HepG2 (cell line): ENCODE measurements around the gene ORMDL2. TPM values are rescaled to one million over a fixed set of nuclear protein-coding genes. Genes with fewer than 3 reads are reported as not detected.

Experiments used
- ATAC-seq: fragments of 200-7000 bp; cut with Tn5 transposase; 3 replicates; pipeline ENCODE4 v1.9.1; 2020; ENCODE audit warnings: mild to moderate bottlenecking, moderate library complexity
- BruUV-seq: library from RNA; stranded (reverse); fragments of 400-500 nt; replicated peaks from 2 replicates; lab custom pipeline; 2021; lab: Mats Ljungman, UMichigan
- CTCF ChIA-PET: fragments of 300-600 bp; formaldehyde crosslinking; extraction: SDS; loops from one replicate; lab custom pipeline; 2021; ENCODE audit warnings: low total read pairs, inconsistent platforms, low intra/inter-chr PET ratio; lab: Yijun Ruan, JAX
- POLR2A ChIA-PET: fragments of 350-600 bp; sonication (Branson Sonifier 250); formaldehyde crosslinking; loops from one replicate; lab custom pipeline; 2020; ENCODE audit warnings: antibody characterized with exemption, inconsistent platforms; lab: Yijun Ruan, JAX
- DNase-seq: peaks from one replicate; pipeline ENCODE4 v3.0.0-alpha.2; 2015; ENCODE audit warnings: low spot score
- FAIRE-seq: peaks from 3 replicates; lab custom pipeline; 2011; peaks lifted over from hg19 to GRCh38; lab: Jason Lieb, UNC
- H2AFZ ChIP-seq: one replicate; pipeline ENCODE4 v1.6.1; 2011; ENCODE audit warnings: low read length, inconsistent platforms
- H3K27ac ChIP-seq: fragments of 300-600 bp; 3 replicates; pipeline ENCODE4 v1.8.0; 2011; ENCODE audit warnings: mixed run types, mild to moderate bottlenecking, mixed read lengths, low read length, inconsistent platforms; ENCODE audit not compliant: insufficient read depth; ENCODE audit errors: extremely low read length
- H3K27me3 ChIP-seq, 2 experiments: fragments of 200-600 bp in 1 of 2; 2 replicates in 1 of 2; 3 replicates in 1 of 2; pipeline versions ENCODE4 v1.6.0 to v1.8.0; 2011; ENCODE audit warnings: low read length in 2 of 2, mild to moderate bottlenecking in 2 of 2, moderate library complexity in 2 of 2, inconsistent platforms in 1 of 2; ENCODE audit not compliant: insufficient read depth in 2 of 2, control insufficient read depth in 1 of 2
- H3K36me3 ChIP-seq, 2 experiments: fragments of 200-600 bp in 1 of 2; replicated peaks in 1 of 2; 2 replicates in 1 of 2; 3 replicates in 1 of 2; pipeline versions ENCODE4 v1.5.1 to v1.8.0; 2011; ENCODE audit warnings: low read length in 2 of 2, inconsistent platforms in 1 of 2; ENCODE audit not compliant: insufficient read depth in 2 of 2, control insufficient read depth in 1 of 2
- H3K4me1 ChIP-seq: 2 replicates; pipeline ENCODE4 v1.5.1; 2012; ENCODE audit warnings: low read length, inconsistent platforms; ENCODE audit not compliant: insufficient read depth
- H3K4me2 ChIP-seq: 2 replicates; pipeline ENCODE4 v1.6.0; 2011; ENCODE audit warnings: low read depth, low read length, inconsistent platforms
- H3K4me3 ChIP-seq, 3 experiments: fragments of 200-600 bp in 1 of 3; sonication (generic), shearing (Covaris generic) in 1 of 3; replicated peaks in 1 of 3; 2 replicates each; pipeline ENCODE4 v1.5.1; 2011 to 2016; ENCODE audit warnings: low read length in 3 of 3, inconsistent platforms in 2 of 3, low read depth in 2 of 3, mild to moderate bottlenecking in 2 of 3, control low read depth in 1 of 3, mixed read lengths in 1 of 3; ENCODE audit not compliant: insufficient read depth in 1 of 3
- H3K79me2 ChIP-seq: one replicate; pipeline ENCODE4 v1.6.1; 2011; ENCODE audit warnings: low read length, inconsistent platforms; ENCODE audit not compliant: insufficient read depth
- H3K9ac ChIP-seq: 2 replicates; pipeline ENCODE4 v1.6.0; 2011; ENCODE audit warnings: mild to moderate bottlenecking, low read depth, low read length, inconsistent platforms; ENCODE audit not compliant: insufficient read depth
- H3K9me3 ChIP-seq: 2 replicates; pipeline ENCODE4 v1.5.1; 2012; ENCODE audit warnings: mild to moderate bottlenecking, low read length
- H4K20me1 ChIP-seq: 2 replicates; pipeline ENCODE4 v1.6.0; 2011; ENCODE audit warnings: inconsistent platforms, mild to moderate bottlenecking, low read length, moderate library complexity; ENCODE audit not compliant: insufficient read depth
- ETV6 ChIP-seq: sonication (generic); formaldehyde crosslinking; conservative IDR thresholded peaks from 2 replicates; pipeline ENCODE4 v1.4.0; 2020; ENCODE audit warnings: missing genetic modification reagents
- IKZF4 ChIP-seq: sonication (generic); formaldehyde crosslinking; IDR thresholded peaks from 2 replicates; pipeline ENCODE4 v1.5.1; 2020; ENCODE audit warnings: borderline replicate concordance, mild to moderate bottlenecking, low read depth, missing genetic modification reagents; ENCODE audit errors: not compliant biosample characterization
- MAFF ChIP-seq: IDR thresholded peaks from 2 replicates; pipeline ENCODE4 v1.6.1; 2011; ENCODE audit warnings: low read depth, low read length, improper control_type of control experiment
- MED1 ChIP-seq: sonication (generic); formaldehyde crosslinking; IDR thresholded peaks from 2 replicates; pipeline ENCODE4 v1.4.0; 2020; ENCODE audit warnings: missing genetic modification reagents
- NFE2L1 ChIP-seq: sonication (generic); formaldehyde crosslinking; IDR thresholded peaks from 2 replicates; pipeline ENCODE4 v1.4.0; 2020; ENCODE audit warnings: missing genetic modification reagents, mild to moderate bottlenecking, borderline replicate concordance
- SMARCC2 ChIP-seq: fragments of 450-650 bp; IDR thresholded peaks from 2 replicates; pipeline ENCODE4 v1.6.1; 2017; ENCODE audit warnings: antibody characterized with exemption, mild to moderate bottlenecking
- SPEN ChIP-seq: sonication (generic); formaldehyde crosslinking; IDR thresholded peaks from 2 replicates; pipeline ENCODE4 v1.5.1; 2020; ENCODE audit warnings: low read depth, mild to moderate bottlenecking, missing genetic modification reagents
- SSRP1 ChIP-seq: IDR thresholded peaks from 2 replicates; pipeline ENCODE4 v1.6.1; 2016; ENCODE audit warnings: control low read depth
- TP53 ChIP-seq: sonication (generic); formaldehyde crosslinking; conservative IDR thresholded peaks from 2 replicates; pipeline ENCODE4 v1.4.0; 2020; ENCODE audit warnings: missing genetic modification reagents
- TRAFD1 ChIP-seq: sonication (generic); formaldehyde crosslinking; IDR thresholded peaks from 2 replicates; pipeline ENCODE4 v1.5.1; 2020; ENCODE audit warnings: missing genetic modification reagents, mild to moderate bottlenecking, borderline replicate concordance
- TSC22D2 ChIP-seq: sonication (generic); formaldehyde crosslinking; IDR thresholded peaks from 2 replicates; pipeline ENCODE4 v1.5.1; 2020; ENCODE audit warnings: missing genetic modification reagents, mild to moderate bottlenecking, borderline replicate concordance
- ZNF510 ChIP-seq: sonication (generic); formaldehyde crosslinking; IDR thresholded peaks from 2 replicates; pipeline ENCODE4 v1.4.0; 2020; ENCODE audit warnings: low read depth, mild to moderate bottlenecking, missing genetic modification reagents
- ZNF780A ChIP-seq: sonication (generic); formaldehyde crosslinking; IDR thresholded peaks from 2 replicates; pipeline ENCODE4 v1.8.0; 2022; ENCODE audit warnings: mild to moderate bottlenecking, missing genetic modification reagents, moderate library complexity
- ZNF839 ChIP-seq: sonication (generic); formaldehyde crosslinking; IDR thresholded peaks from 2 replicates; pipeline ENCODE4 v1.4.0; 2020; ENCODE audit warnings: missing genetic modification reagents, mild to moderate bottlenecking, borderline replicate concordance
- WGBS: methylation state at CpG from one replicate; pipeline ENCODE4 v1.1.6; 2017; ENCODE audit warnings: low lambda C conversion rate; 5-methylcytosine and 5-hydroxymethylcytosine counted together
- in situ Hi-C: cut with HindIII; loops from 2 replicates; pipeline ENCODE4 v1.10.0; 2017; ENCODE audit warnings: low pct_unique_long_range_greater_than_20kb; ENCODE audit not compliant: extremely low pct_ligation_motif_present
- intact Hi-C: fragments of 100-400 bp; cut with micrococcal nuclease; formaldehyde crosslinking; loops from one replicate; pipeline ENCODE4 v1.10.0; 2022; ENCODE audit not compliant: unreplicated experiment
- polyA plus RNA-seq, 8 experiments: library from polyadenylated mRNA; depleted of rRNA in 3 of 8; stranded (reverse) in 7 of 8; unstranded in 1 of 8; fragments of >200 nt; fragmentation: Illumina TruSeq in 4 of 8; extraction: Trizol in 4 of 8; gene quantifications; 2 replicates each; pipeline versions ENCODE4 v1.2.1 to v1.2.3, GENCODE V29; 2011 to 2016; ENCODE audit warnings: low read depth in 4 of 8, missing spikeins in 1 of 8, mixed read lengths in 1 of 8; ENCODE audit not compliant: insufficient read depth in 1 of 8
- total RNA-seq, 5 experiments: library from RNA; depleted of rRNA; stranded (reverse); fragments of >200 nt; fragmentation: Illumina TruSeq; extraction: Trizol; gene quantifications; 2 replicates each; pipeline ENCODE4 v1.2.3, GENCODE V29; 2016; ENCODE audit warnings: low read depth in 1 of 5

The ORMDL2 gene
- total and polyA plus RNA-seq, 2 of the 13 experiments (the other 11 are each of a cell fraction or from before 2014, with no cell fraction given): 24.0 to 28.6 TPM

- Histone ChIP-seq H3K79me2 (no peaks in the 10 kb centered on the region), H3K4me1 (peaks cover 15% of the 10 kb centered on the region), H3K4me3 (no peak overlapping the region), H3K4me2 (no peak overlapping the region), H3K27ac (no peak overlapping the region), H3K27me3 (peaks cover 1 to 15% of the 10 kb centered on the region in 2 experiments; a peak in 3 of 5 replicates), H3K9me3 (no peaks in the 10 kb centered on the region), H4K20me1 (no peaks in the 10 kb centered on the region), H2AFZ (no peak overlapping the region), H3K9ac (no peak overlapping the region), H3K36me3 (no peaks in the 10 kb centered on the region)
- DNase-seq (no peak), ATAC-seq (no peak), FAIRE-seq (no peak)
- ChIA-PET CTCF (no interaction called here), POLR2A (no interaction called here)
- WGBS: 0% methylated on average over 1 of the region's 1 CpG
- BruUV-seq: no TSS peak
- no peak for TF ChIP-seq TSC22D2 (CRISPR knock-in tag)
- TF ChIP-seq ETV6 (CRISPR knock-in tag): no peak
- TF ChIP-seq SPEN: no peak
- TF ChIP-seq NFE2L1 (CRISPR knock-in tag): no peak
- no peak for TF ChIP-seq TP53 (CRISPR knock-in tag)
- TF ChIP-seq ZNF510 (CRISPR knock-in tag): no peak
- TF ChIP-seq MED1 (CRISPR knock-in tag): no peak
- no peak for TF ChIP-seq ZNF780A (CRISPR knock-in tag)
- TF ChIP-seq TRAFD1: no peak
- no peak for TF ChIP-seq SSRP1
- TF ChIP-seq MAFF: no peak
- no peak for TF ChIP-seq ZNF839 (CRISPR knock-in tag)
- TF ChIP-seq IKZF4 (CRISPR knock-in tag): no peak
- no peak for TF ChIP-seq SMARCC2
- in situ Hi-C loops: no loop called here
- intact Hi-C loops: no loop called here
Measured at GRCh38 chr12:55850401-55850800, 32.6 kb downstream of the ORMDL2 start.
